HG02938 (cell line): ENCODE results near the gene ZDHHC14.
"Not testable (repeated sequence)": the region's sequence is repeated elsewhere in the genome, so short reads cannot be mapped to it uniquely, and the experiment has no call there.

Source experiments
- ATAC-seq: cut with Tn5 transposase; IDR thresholded peaks from one replicate; pipeline ENCODE4 v1.9.1; 2021; ENCODE audit warnings: mild to moderate bottlenecking, moderate library complexity; ENCODE audit not compliant: unreplicated experiment

ZDHHC14 gene

GRCh38 chr6:157706883-157707282 lies 325.9 kb downstream of the ZDHHC14 start:
- no peak for ATAC-seq

GRCh38 chr6:157707576-157707975 lies 326.6 kb downstream of the ZDHHC14 start:
- no peak for ATAC-seq

GRCh38 chr6:157708239-157708638 lies 327.2 kb downstream of the ZDHHC14 start:
- no peak for ATAC-seq

- no peak for ATAC-seq
Measured at GRCh38 chr6:157708933-157709332, 327.9 kb downstream of the ZDHHC14 start.

- no peak for ATAC-seq
Measured at GRCh38 chr6:157709555-157709954, 328.6 kb downstream of the ZDHHC14 start.

- ATAC-seq, result no peak
Measured at GRCh38 chr6:157710604-157711003, 329.6 kb downstream of the ZDHHC14 start.

- ATAC-seq, result no peak
Measured at GRCh38 chr6:157711060-157711459, 330.1 kb downstream of the ZDHHC14 start.

- no peak for ATAC-seq
Measured at GRCh38 chr6:157712585-157713295, 331.8 kb downstream of the ZDHHC14 start.

- ATAC-seq, result no peak
Measured at GRCh38 chr6:157713451-157714152, 332.6 kb downstream of the ZDHHC14 start.

GRCh38 chr6:157714153-157714490 lies 333.1 kb downstream of the ZDHHC14 start:
- ATAC-seq, result no peak

- no peak for ATAC-seq
Measured at GRCh38 chr6:157715728-157716164, 334.8 kb downstream of the ZDHHC14 start.

- no peak for ATAC-seq
Measured at GRCh38 chr6:157716251-157716995, 335.4 kb downstream of the ZDHHC14 start.

- ATAC-seq, result no peak
Measured at GRCh38 chr6:157717340-157717748, 336.4 kb downstream of the ZDHHC14 start.

- no peak for ATAC-seq
Measured at GRCh38 chr6:157718503-157719187, 337.7 kb downstream of the ZDHHC14 start.

GRCh38 chr6:157720964-157721363 lies 340.0 kb downstream of the ZDHHC14 start:
- not testable (repeated sequence) for ATAC-seq

GRCh38 chr6:157721426-157721825 lies 340.4 kb downstream of the ZDHHC14 start:
- no peak for ATAC-seq

GRCh38 chr6:157721830-157722229 lies 340.8 kb downstream of the ZDHHC14 start:
- no peak for ATAC-seq

GRCh38 chr6:157723376-157723775 lies 342.4 kb downstream of the ZDHHC14 start:
- no peak for ATAC-seq

- ATAC-seq, result no peak
Measured at GRCh38 chr6:157724138-157724820, 343.3 kb downstream of the ZDHHC14 start.

GRCh38 chr6:157724960-157725741 lies 344.2 kb downstream of the ZDHHC14 start:
- no peak for ATAC-seq
